Memory B cell (primary cell): Measurements from ENCODE around the gene KLF3.

ENCODE experiments used
- ATAC-seq: fragments of 150-1000 bp; cut with Tn5 transposase; 2 replicates; pipeline ENCODE4 v1.10.0; 2021; ENCODE audit warnings: low read depth, mild to moderate bottlenecking, moderate library complexity
- DNase-seq, 2 donors: peaks; one replicate each; pipeline ENCODE4 v3.0.0; 2022; ENCODE audit warnings: low spot score in 2 of 2
- H3K27ac Mint-ChIP-seq: one replicate; pipeline ENCODE4 v1.8.0; 2022; ENCODE audit warnings: mild to moderate bottlenecking, moderate library complexity, mixed read lengths
- H3K27me3 Mint-ChIP-seq: one replicate; pipeline ENCODE4 v1.8.0; 2022; ENCODE audit warnings: mixed read lengths
- H3K36me3 Mint-ChIP-seq: one replicate; pipeline ENCODE4 v1.8.0; 2022; ENCODE audit warnings: mild to moderate bottlenecking, mixed read lengths
- H3K4me1 Mint-ChIP-seq: one replicate; pipeline ENCODE4 v1.8.0; 2022; ENCODE audit warnings: mixed read lengths
- H3K4me3 Mint-ChIP-seq: one replicate; pipeline ENCODE4 v1.8.0; 2022; ENCODE audit warnings: mild to moderate bottlenecking, moderate library complexity, mixed read lengths
- H3K9me3 Mint-ChIP-seq: one replicate; pipeline ENCODE4 v1.8.0; 2022; ENCODE audit warnings: mixed read lengths

KLF3 gene

DNA sequence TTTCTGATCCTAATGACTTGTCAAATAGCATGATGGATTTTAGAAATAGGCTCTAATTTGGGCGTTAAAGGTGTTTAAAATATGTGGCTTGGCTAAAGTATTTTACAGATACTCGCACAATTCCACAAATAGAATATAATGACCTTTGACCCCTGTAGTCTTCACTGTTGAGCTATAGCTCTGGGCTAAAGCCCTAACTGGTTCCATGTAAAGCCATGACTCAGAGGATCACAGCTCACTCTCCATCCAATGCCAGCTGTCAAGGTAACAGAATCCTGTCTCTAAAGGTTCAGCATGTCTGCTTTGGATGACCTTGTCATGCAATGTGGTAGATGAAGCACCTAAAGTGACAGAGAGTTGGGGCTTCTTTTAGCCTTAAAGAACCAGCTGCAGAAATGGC is 76.3 kb downstream of the KLF3 start:
- H3K4me3 Mint-ChIP-seq: no peak overlapping the region
- ATAC-seq (no peak), DNase-seq (no peak)
- no peaks in the 10 kb centered on the region for H3K9me3 Mint-ChIP-seq
- H3K4me1 Mint-ChIP-seq: peaks cover 5% of the 10 kb centered on the region
- H3K36me3 Mint-ChIP-seq: no peaks in the 10 kb centered on the region
- H3K27me3 Mint-ChIP-seq: no peaks in the 10 kb centered on the region
- no peak overlapping the region for H3K27ac Mint-ChIP-seq

DNA sequence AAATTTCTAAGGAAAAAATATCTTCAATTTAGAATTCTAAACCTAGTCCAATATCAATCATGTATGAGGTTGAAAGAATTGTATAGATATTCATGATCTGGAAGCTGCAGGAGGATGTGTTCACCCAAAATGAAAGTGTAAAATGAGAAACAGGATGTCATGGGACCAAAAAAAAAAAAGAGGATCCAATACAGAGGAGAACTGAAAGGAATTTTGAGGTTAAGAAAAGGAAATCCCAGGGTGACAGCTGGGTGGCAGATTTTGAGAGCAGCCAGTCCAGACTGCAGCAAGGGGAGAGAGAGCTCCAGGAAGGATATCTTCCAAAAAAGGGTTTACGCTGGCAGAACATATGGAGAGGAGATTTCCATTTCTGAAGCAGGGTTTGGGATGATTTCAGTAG is 79.9 kb downstream of the KLF3 start:
- no peak for DNase-seq

GRCh38 chr4:38745881-38746280 is 81.9 kb downstream of the KLF3 start:
- H3K4me3 Mint-ChIP-seq: no peak overlapping the region
- DNase-seq (no peak), ATAC-seq (no peak)
- peaks cover 10% of the 10 kb centered on the region for H3K36me3 Mint-ChIP-seq
- peaks cover 5% of the 10 kb centered on the region for H3K4me1 Mint-ChIP-seq
- H3K27me3 Mint-ChIP-seq: no peaks in the 10 kb centered on the region
- H3K27ac Mint-ChIP-seq: no peak overlapping the region
- H3K9me3 Mint-ChIP-seq: peaks cover 12% of the 10 kb centered on the region

More for the DNA sequence above, 79.9 kb downstream of the KLF3 start:
- H3K9me3 Mint-ChIP-seq: peaks cover 11% of the 10 kb centered on the region
- no peak overlapping the region for H3K27ac Mint-ChIP-seq
- peaks cover 8% of the 10 kb centered on the region for H3K36me3 Mint-ChIP-seq
- no peaks in the 10 kb centered on the region for H3K27me3 Mint-ChIP-seq
- peaks cover 5% of the 10 kb centered on the region for H3K4me1 Mint-ChIP-seq
- peak; percentile 41 for ATAC-seq
- no peak overlapping the region for H3K4me3 Mint-ChIP-seq

DNA sequence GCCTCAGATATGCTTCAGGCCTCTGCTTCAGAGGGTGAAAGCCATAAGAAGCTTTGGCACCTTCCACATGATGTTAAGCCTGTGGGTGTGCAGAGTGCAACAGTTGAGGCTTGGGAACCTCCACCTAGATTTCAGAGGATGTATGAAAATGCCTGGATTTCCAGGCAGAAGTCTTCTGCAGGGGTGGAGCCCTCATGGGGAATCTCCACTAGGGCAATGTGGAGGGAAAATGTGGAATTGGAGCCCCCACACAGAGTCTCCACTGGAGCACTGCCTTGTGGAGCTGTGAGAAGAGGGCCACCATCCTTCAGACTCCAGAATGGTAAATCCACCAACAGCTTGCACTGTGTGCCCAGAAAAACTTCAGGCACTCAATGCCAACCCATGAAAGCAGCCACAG is 83.6 kb downstream of the KLF3 start:
- DNase-seq: no peak
- H3K4me1 Mint-ChIP-seq: peaks cover 7% of the 10 kb centered on the region
- peaks cover 12% of the 10 kb centered on the region for H3K9me3 Mint-ChIP-seq
- H3K36me3 Mint-ChIP-seq: peaks cover 10% of the 10 kb centered on the region
- no peaks in the 10 kb centered on the region for H3K27me3 Mint-ChIP-seq
- H3K4me3 Mint-ChIP-seq: no peak overlapping the region
- ATAC-seq: no peak
- no peak overlapping the region for H3K27ac Mint-ChIP-seq

- DNase-seq (no peak), ATAC-seq (no peak)
- peaks cover 3% of the 10 kb centered on the region for H3K4me1 Mint-ChIP-seq
- H3K36me3 Mint-ChIP-seq: peaks cover 10% of the 10 kb centered on the region
- peaks cover 12% of the 10 kb centered on the region for H3K9me3 Mint-ChIP-seq
- no peaks in the 10 kb centered on the region for H3K27me3 Mint-ChIP-seq
- H3K27ac Mint-ChIP-seq: no peak overlapping the region
- H3K4me3 Mint-ChIP-seq: no peak overlapping the region
Observed at GRCh38 chr4:38749336-38749735, 85.3 kb downstream of the KLF3 start.
